Stimulated activated memory B cell treated with anti-CD40 and anti-IgM and Interleukin-4, amounts not matched to agents 10 μg/mL and 1 μg/mL and 100 μg/mL, for 72 hours (primary cell): ENCODE results near the gene HMCN1.
"Not testable (repeated sequence)": the region's sequence is repeated elsewhere in the genome, so short reads cannot be mapped to it uniquely, and the experiment has no call there.

Source experiments
- ATAC-seq: fragments of 150-1000 bp; cut with Tn5 transposase; 2 replicates; pipeline ENCODE4 v1.10.0; 2021
- H3K27ac Mint-ChIP-seq: one replicate; pipeline ENCODE4 v1.8.0; 2022; ENCODE audit warnings: mild to moderate bottlenecking, mixed read lengths
- H3K27me3 Mint-ChIP-seq: one replicate; pipeline ENCODE4 v1.8.0; 2022; ENCODE audit warnings: mixed read lengths
- H3K36me3 Mint-ChIP-seq: one replicate; pipeline ENCODE4 v1.8.0; 2022; ENCODE audit warnings: mixed read lengths
- H3K4me1 Mint-ChIP-seq: one replicate; pipeline ENCODE4 v1.8.0; 2022; ENCODE audit warnings: mixed read lengths
- H3K4me3 Mint-ChIP-seq: one replicate; pipeline ENCODE4 v1.8.0; 2022; ENCODE audit warnings: mild to moderate bottlenecking, moderate library complexity, mixed read lengths
- H3K9me3 Mint-ChIP-seq: one replicate; pipeline ENCODE4 v1.8.0; 2022; ENCODE audit warnings: mixed read lengths

Gene HMCN1

DNA sequence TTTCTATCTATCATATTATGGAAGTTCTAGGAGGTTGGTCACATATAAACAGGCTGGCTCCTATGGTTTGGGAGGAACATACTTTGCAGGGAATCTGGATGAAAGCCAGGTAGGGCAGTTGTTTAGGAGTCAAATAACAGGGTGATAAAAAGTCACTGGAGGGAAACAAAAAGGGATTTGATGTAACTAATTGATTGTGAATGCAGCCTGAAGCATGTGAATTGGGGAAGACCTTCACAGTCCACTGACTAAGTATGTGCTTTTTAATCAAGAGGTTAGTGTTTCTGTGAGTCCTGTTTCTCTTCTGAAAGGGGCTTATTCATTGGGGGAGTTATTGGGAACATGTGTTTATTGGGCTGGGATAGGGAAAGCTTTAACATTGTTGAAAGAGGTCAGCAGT is 41.3 kb downstream of the HMCN1 start:
- Mint-ChIP-seq H3K27ac (no peak overlapping the region), H3K9me3 (no peaks in the 10 kb centered on the region), H3K4me1 (no peaks in the 10 kb centered on the region), H3K36me3 (no peaks in the 10 kb centered on the region), H3K4me3 (no peak overlapping the region), H3K27me3 (no peaks in the 10 kb centered on the region)
- no peak for ATAC-seq

DNA sequence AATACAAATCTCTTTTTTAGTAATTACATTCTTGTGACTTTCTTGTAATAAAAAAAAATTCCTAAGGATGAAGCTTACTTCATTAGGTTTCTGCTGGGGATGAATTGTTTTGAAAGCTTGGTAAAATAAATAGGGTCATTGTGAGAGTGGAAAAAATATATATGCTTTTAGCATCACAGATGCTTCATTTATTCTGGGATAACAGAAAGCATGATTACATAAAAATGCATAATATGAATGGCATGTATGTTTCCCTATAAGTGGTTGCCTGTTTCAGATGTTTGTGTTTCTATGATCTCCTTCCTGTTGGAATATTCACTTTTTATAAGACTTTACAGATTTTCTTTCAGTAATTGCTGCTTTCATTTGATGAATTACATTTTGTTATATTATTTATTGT is 42.3 kb downstream of the HMCN1 start:
- H3K36me3 Mint-ChIP-seq, result no peaks in the 10 kb centered on the region
- H3K27ac Mint-ChIP-seq, result no peak overlapping the region
- H3K9me3 Mint-ChIP-seq, result no peaks in the 10 kb centered on the region
- peaks cover 4% of the 10 kb centered on the region for H3K27me3 Mint-ChIP-seq
- ATAC-seq, result no peak
- no peaks in the 10 kb centered on the region for H3K4me1 Mint-ChIP-seq
- no peak overlapping the region for H3K4me3 Mint-ChIP-seq

DNA sequence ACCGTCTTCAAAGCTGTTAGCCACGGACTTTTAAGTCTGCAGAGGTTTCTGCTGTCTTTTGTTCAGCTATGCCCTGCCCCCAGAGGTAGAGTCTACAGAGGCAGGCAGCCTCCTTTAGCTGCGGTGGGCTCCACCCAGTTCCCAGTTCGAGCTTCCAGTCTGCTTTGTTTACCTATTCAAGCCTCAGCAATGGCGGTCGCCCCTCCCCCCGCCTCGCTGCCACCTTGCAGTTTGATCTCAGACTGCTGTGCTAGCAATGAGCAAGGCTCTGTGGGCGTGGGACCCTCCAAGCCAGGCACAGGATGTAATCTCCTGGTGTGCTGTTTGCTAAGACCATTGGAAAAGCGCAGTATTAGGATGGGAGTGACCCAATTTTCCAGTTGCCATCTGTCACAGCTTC is 49.7 kb downstream of the HMCN1 start:
- not testable (repeated sequence) for H3K36me3 Mint-ChIP-seq, ATAC-seq, H3K9me3 Mint-ChIP-seq, H3K4me3 Mint-ChIP-seq, H3K27ac Mint-ChIP-seq, H3K4me1 Mint-ChIP-seq
- H3K27me3 Mint-ChIP-seq, result peaks cover 31% of the 10 kb centered on the region

DNA sequence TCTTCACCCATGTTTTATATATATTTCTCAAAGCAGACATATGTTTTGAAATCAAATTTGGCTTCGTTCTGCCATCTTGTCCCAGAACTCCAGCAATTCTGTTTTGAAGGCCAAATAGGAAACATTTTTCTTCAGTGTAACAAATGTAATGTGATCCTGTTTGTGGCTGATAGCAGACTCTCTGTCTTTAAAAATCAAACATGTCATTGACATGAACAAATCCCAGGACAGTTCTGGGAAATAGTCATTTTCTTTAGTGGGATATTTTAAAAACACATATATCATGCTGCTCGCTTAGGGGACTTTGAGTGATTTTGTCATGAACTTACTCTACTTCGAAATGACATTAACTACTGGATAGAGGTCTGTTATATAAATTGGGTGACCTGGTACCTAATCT is 51.4 kb downstream of the HMCN1 start:
- Mint-ChIP-seq H3K4me3 (no peak overlapping the region), H3K27ac (no peak overlapping the region), H3K36me3 (no peaks in the 10 kb centered on the region), H3K27me3 (peaks cover 31% of the 10 kb centered on the region), H3K9me3 (no peaks in the 10 kb centered on the region), H3K4me1 (no peaks in the 10 kb centered on the region)
- ATAC-seq, result no peak

DNA sequence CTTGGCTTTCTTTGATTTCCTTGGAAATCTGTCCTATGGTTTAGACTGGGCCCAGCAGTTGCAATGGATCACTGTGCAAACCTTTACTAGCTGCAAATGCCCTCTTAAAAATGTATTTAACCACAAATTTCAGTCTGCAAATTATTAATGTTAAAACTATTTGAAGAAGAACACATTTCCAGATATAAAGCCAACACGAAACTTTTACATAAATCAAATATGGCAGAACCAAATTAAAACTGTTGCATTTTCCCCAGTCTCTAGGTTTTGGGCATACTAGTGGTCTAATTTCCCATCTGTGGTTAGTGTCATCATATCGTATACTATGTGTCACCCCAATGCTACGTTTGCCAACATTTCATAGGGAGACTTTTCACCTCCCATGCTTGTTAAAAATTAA is 52.3 kb downstream of the HMCN1 start:
- no peak for ATAC-seq
- no peaks in the 10 kb centered on the region for H3K9me3 Mint-ChIP-seq
- no peak overlapping the region for H3K27ac Mint-ChIP-seq
- H3K4me1 Mint-ChIP-seq, result no peaks in the 10 kb centered on the region
- H3K4me3 Mint-ChIP-seq, result no peak overlapping the region
- H3K27me3 Mint-ChIP-seq, result peaks cover 27% of the 10 kb centered on the region
- H3K36me3 Mint-ChIP-seq, result no peaks in the 10 kb centered on the region

DNA sequence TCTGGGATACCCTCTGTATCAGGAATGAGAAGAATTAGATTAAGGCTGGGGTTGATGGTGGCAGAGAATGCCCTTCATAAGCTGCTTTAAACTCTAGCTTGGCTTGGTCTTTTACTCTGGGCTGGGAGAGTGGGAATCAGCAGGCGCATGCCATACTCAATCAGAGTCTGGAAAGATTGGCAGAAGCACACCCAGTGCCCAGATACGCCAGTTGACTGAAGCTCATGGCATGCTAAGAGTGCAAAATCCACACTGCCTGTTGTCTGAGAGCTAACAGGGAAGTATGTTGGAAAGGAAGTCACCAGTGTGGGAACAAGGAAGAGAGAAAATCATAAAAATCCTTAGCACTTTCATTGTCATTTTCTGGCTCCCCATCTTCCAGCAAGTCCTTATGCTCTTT is 53.0 kb downstream of the HMCN1 start:
- no peak for ATAC-seq
- Mint-ChIP-seq H3K27me3 (peaks cover 22% of the 10 kb centered on the region), H3K4me1 (no peaks in the 10 kb centered on the region), H3K4me3 (no peak overlapping the region), H3K36me3 (no peaks in the 10 kb centered on the region), H3K9me3 (no peaks in the 10 kb centered on the region), H3K27ac (no peak overlapping the region)

DNA sequence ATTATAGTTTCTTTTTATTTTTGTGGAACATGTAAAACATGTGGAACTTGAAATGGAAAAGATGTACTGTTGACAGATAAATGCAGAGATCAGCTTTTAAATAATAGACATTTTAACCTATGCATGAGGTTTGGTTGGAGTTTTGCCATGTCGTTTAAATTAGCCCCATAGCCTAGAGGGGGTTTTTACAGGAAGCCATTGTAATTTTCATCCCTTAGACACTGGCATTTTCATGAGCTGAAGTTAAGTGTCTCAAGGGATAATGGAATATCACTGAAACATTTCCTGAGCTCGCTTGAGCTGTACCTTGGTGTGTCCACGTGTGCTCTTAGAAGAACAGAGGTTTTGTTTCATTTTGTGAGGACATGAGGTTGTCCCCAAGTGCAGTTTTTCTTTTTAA is 54.2 kb downstream of the HMCN1 start:
- Mint-ChIP-seq H3K36me3 (no peaks in the 10 kb centered on the region), H3K4me3 (no peak overlapping the region), H3K4me1 (no peaks in the 10 kb centered on the region), H3K9me3 (no peaks in the 10 kb centered on the region), H3K27ac (no peak overlapping the region), H3K27me3 (peaks cover 22% of the 10 kb centered on the region)
- no peak for ATAC-seq

DNA sequence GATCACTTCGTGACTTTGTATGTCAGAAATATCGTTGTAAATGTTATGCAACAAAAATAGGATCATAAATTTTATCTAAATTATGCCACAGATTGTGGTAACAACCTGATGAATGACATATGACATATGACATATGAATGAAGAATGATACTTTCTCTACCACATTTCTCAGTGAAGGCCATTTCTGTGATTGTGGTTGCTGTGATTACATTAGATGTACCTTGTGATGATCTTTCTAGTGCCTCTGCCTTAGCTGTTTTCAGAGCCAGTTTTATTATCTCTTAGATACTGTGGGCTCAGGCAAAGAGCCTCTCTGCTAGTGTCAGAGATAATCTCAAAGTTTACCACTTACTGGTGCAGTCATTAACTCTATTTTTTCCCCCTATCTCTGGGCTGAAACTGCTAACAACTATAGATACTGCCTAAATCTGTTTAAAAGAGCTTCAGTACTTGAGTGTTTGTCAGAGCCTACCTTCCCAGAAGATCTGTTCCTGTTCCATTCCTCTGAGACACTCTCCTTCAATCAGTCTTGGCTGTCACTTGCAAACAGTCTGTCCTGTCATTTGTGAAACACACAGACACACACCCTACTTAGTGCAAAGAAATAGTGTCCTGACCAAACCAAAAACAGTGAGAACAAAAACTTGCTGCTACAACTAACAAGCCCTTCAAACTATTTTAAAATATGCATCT is 55.5 kb downstream of the HMCN1 start:
- no peaks in the 10 kb centered on the region for H3K9me3 Mint-ChIP-seq
- H3K4me3 Mint-ChIP-seq, result no peak overlapping the region
- H3K36me3 Mint-ChIP-seq, result no peaks in the 10 kb centered on the region
- H3K27me3 Mint-ChIP-seq, result peaks cover 13% of the 10 kb centered on the region
- ATAC-seq, result no peak
- H3K27ac Mint-ChIP-seq, result no peak overlapping the region
- H3K4me1 Mint-ChIP-seq, result no peaks in the 10 kb centered on the region

DNA sequence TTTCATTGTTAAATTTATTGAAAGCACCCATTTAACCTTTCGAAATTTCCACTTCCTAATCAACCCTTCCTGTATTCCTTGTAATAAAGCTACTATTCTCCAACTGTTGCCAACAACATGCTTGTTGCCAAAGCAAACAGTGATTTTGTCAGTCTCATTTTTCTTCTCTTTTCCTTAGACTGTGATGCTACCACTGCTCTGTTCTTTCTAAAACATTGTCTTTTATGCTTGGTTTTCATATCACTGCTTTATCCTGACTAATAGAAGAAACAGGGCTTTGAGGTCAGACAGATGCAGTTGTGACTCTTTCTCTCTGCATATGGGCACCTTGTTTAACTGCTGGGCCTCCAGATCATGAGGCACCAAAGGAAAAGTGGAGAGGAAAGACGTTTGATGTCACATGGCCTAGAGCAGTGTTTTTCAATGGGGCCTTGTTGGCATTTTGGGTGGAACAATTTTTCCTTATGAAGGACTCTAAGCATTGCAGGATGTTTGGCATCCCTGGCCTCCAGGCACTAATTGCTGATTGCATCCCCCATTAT is 56.1 kb downstream of the HMCN1 start:
- ATAC-seq, result no peak
- Mint-ChIP-seq H3K36me3 (no peaks in the 10 kb centered on the region), H3K4me3 (no peak overlapping the region), H3K4me1 (no peaks in the 10 kb centered on the region), H3K27ac (no peak overlapping the region), H3K27me3 (peaks cover 7% of the 10 kb centered on the region), H3K9me3 (no peaks in the 10 kb centered on the region)

DNA sequence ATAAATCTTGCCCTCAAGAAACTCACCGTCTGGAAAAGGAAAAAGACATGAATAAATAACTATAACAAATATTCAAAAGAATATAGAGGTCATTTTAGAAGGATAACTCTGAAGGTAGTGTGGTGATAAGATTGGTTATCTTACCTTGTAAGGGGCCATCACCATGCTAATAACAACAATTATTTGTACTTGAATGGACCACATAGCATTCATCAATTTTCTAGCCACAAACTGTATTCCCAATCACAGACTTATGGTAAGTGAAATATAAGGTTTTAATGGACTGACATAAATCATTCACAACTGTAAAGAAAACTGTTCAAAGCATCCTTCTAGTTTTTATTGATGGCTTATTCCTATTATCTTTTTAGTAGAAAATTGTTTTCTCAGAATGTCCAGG is 57.8 kb downstream of the HMCN1 start:
- H3K36me3 Mint-ChIP-seq, result no peaks in the 10 kb centered on the region
- no peaks in the 10 kb centered on the region for H3K27me3 Mint-ChIP-seq
- peaks cover 2% of the 10 kb centered on the region for H3K9me3 Mint-ChIP-seq
- no peak overlapping the region for H3K27ac Mint-ChIP-seq
- H3K4me1 Mint-ChIP-seq, result no peaks in the 10 kb centered on the region
- no peak overlapping the region for H3K4me3 Mint-ChIP-seq
- no peak for ATAC-seq

DNA sequence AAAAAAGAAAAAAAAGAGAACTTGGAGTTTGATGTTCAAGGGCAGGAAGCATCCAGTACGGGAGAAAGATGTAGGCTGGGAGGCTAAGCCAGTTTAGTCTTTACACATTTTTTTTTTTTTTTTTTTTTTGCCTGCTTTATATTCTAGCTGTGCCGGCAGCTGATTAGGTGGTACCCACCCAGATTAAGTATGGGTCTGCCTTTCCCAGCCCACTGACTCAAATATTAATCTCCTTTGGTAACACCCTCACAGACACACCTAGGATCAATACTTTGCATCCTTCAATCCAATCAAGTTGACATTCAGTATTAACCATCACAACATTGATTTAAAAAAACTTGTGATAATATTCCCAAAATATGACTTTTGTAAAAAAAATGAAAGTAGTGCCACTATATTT is 60.3 kb downstream of the HMCN1 start:
- not testable (repeated sequence) for H3K27ac Mint-ChIP-seq, H3K27me3 Mint-ChIP-seq, H3K36me3 Mint-ChIP-seq, ATAC-seq, H3K4me1 Mint-ChIP-seq, H3K4me3 Mint-ChIP-seq, H3K9me3 Mint-ChIP-seq

DNA sequence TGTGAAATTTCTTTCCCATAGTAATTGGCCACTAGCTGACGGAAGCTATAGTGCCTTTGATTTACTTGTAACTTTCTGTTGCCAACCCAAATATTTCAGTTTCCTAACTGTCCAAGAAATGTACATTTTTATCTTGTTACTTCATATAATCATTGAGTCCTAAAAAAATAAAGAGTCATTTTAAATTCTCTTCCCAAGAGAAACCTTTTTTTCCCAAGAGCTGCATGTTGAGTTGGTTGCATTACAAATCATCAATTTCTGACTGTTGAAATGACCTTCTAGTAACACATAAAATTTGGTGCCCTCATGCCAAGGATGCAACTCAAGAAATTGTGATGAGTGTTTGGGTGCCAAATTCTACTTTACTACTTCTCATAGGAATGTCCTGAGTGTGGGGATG is 61.0 kb downstream of the HMCN1 start:
- no peak for ATAC-seq
- Mint-ChIP-seq H3K36me3 (no peaks in the 10 kb centered on the region), H3K27me3 (no peaks in the 10 kb centered on the region)

DNA sequence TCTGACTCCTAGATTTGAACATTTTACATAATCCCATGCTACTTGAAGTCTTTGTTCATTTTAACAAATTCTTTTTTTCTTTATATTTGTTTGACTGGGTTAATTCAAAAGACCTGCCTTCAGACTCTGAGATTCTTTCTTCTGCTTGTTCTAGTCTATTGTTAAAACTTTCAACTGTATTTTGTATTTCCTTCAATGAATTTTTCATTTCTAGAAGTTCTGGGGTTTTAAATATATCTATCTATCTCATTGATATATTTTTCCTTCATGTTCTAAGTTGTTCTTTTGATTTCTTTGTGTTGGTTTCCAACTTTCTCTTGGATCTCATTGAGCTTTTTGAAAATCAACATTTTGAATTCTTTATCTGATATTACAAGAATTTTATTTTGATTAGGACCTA is 64.3 kb downstream of the HMCN1 start:
- no peaks in the 10 kb centered on the region for H3K4me1 Mint-ChIP-seq
- H3K27ac Mint-ChIP-seq, result no peak overlapping the region
- H3K36me3 Mint-ChIP-seq, result no peaks in the 10 kb centered on the region
- H3K27me3 Mint-ChIP-seq, result no peaks in the 10 kb centered on the region
- H3K4me3 Mint-ChIP-seq, result no peak overlapping the region
- peaks cover 3% of the 10 kb centered on the region for H3K9me3 Mint-ChIP-seq
- no peak for ATAC-seq

More for the DNA sequence above, 61.0 kb downstream of the HMCN1 start:
- no peak overlapping the region for H3K27ac Mint-ChIP-seq
- no peak overlapping the region for H3K4me3 Mint-ChIP-seq
- peaks cover 3% of the 10 kb centered on the region for H3K9me3 Mint-ChIP-seq
- H3K4me1 Mint-ChIP-seq, result no peaks in the 10 kb centered on the region

DNA sequence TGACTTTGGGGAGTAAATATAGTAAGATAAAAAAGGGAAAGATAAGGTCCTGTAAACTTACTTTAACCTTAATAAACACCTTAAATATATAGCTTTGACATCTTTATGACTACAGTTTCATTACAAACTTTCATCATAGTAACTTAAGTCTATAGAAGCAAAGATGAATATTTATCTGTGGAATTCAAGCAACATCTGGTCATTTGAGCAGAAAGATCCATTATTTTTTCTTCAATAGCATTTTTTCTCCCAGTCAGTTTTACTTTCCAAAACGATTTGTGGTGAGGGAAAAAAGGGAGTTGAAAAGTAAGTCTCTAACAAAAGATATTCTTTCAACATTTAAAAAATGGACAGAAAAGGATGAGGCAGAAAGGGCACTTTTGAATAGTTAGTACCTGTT is 69.0 kb downstream of the HMCN1 start:
- Mint-ChIP-seq H3K27ac (no peak overlapping the region), H3K27me3 (peaks cover 9% of the 10 kb centered on the region), H3K4me3 (no peak overlapping the region), H3K36me3 (no peaks in the 10 kb centered on the region), H3K4me1 (no peaks in the 10 kb centered on the region), H3K9me3 (no peaks in the 10 kb centered on the region)
- no peak for ATAC-seq

DNA sequence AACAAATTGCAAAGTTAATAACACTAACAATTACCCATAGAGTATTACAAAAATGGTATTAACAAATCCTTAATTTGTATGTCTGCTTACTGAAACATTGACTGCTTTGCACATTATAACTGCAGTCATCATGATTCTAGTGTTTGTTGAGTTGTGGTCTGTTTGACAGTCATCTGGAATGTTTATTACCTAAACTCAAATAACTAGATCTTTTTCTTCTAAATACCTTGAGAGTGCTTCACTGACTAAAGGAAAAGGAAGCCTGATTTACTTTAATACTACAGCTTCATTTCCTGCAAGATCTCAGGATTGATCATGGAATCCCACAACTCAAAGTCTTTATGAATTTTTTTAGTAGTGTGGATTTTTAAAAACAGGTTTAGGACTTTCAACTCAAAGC is 70.0 kb downstream of the HMCN1 start:
- no peaks in the 10 kb centered on the region for H3K36me3 Mint-ChIP-seq
- no peaks in the 10 kb centered on the region for H3K4me1 Mint-ChIP-seq
- peaks cover 9% of the 10 kb centered on the region for H3K27me3 Mint-ChIP-seq
- no peak for ATAC-seq
- H3K4me3 Mint-ChIP-seq, result no peak overlapping the region
- H3K27ac Mint-ChIP-seq, result no peak overlapping the region
- no peaks in the 10 kb centered on the region for H3K9me3 Mint-ChIP-seq

DNA sequence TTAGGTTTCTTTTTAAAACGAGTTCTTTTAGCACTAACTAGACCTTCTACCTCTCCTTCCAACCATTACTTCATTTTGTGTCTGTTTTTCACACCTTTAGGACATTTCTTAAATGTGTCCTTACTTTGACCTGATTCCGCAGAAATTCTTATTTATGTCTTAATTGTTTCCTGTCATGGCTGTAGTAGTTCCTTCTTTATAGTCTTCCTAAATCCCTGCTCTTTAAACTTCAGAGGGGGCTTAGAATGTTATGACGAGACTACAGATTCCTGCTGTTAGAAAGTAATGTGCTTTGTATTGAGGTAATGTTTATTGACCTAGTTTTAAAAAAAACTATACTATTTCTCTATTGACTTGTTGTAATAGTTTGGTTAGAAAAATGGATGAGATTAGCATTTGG is 70.4 kb downstream of the HMCN1 start:
- no peak overlapping the region for H3K4me3 Mint-ChIP-seq
- H3K27me3 Mint-ChIP-seq, result peaks cover 9% of the 10 kb centered on the region
- H3K9me3 Mint-ChIP-seq, result no peaks in the 10 kb centered on the region
- H3K36me3 Mint-ChIP-seq, result no peaks in the 10 kb centered on the region
- H3K4me1 Mint-ChIP-seq, result no peaks in the 10 kb centered on the region
- no peak for ATAC-seq
- no peak overlapping the region for H3K27ac Mint-ChIP-seq

DNA sequence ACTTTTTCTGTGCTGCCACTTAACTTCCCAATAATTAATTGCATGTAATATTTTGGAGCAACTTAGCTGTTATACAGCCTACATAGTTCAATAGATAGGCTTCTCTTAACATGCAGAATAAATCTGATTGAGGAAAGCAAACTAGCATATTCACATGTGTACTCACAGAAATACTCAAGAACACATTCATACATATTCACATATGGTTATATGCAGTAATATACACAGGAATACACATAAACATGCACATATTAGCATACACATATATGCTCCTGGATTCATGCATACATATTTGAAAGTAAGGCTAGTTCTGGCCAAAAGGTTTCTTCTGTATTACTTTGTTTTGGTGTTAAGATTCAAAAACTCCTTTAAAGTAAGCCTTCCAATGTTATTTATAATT is 73.1 kb downstream of the HMCN1 start:
- Mint-ChIP-seq H3K36me3 (no peaks in the 10 kb centered on the region), H3K9me3 (no peaks in the 10 kb centered on the region), H3K27ac (no peak overlapping the region), H3K4me1 (no peaks in the 10 kb centered on the region), H3K27me3 (peaks cover 9% of the 10 kb centered on the region), H3K4me3 (no peak overlapping the region)
- ATAC-seq, result no peak
